ENCODE measurements around the gene GNAI3. TPM values are rescaled to one million over a fixed set of nuclear protein-coding genes. Genes with fewer than 3 reads are reported as not detected.

The GNAI3 gene
- total RNA-seq, 4 donors from 2014 or later, result 5.9 to 7.2 (median 6.6) TPM

- Histone ChIP-seq H3K4me3 (no peak overlapping the region), H3K9me3 (no peaks in the 10 kb centered on the region), H3K36me3 (no peaks in the 10 kb centered on the region), H3K4me1 (peaks cover 13 to 18% (median 16%) of the 10 kb centered on the region in 4 donors), H3K27me3 (peaks cover 0 to 5% (median 0%) of the 10 kb centered on the region in 4 donors), H3K27ac (replicated peaks in 1 of 4) (no peak overlapping the region)
- 89% methylated on average over 7 of the region's 9 CpGs for WGBS
- DNase-seq (ENCODE audit: extremely low spot score), result no peak
- TF ChIP-seq CTCF (IDR thresholded peaks at IDR 0.05), result no peak
- TF ChIP-seq EP300 (IDR thresholded peaks at IDR 0.05), result no peak
- no peak for TF ChIP-seq POLR2A (IDR thresholded peaks at IDR 0.05; ENCODE audit: low read depth)
- TF ChIP-seq POLR2AphosphoS5 (IDR thresholded peaks at IDR 0.05), result no peak
- intact Hi-C loops (cut with DNase I), result no loop called here
Observed at GRCh38 chr1:109538827-109539555, 9.4 kb upstream of the GNAI3 start.

- TF ChIP-seq POLR2A (IDR thresholded peaks at IDR 0.05; ENCODE audit: low read depth) (no peak), EP300 (IDR thresholded peaks at IDR 0.05) (no peak), CTCF (IDR thresholded peaks at IDR 0.05) (no peak), POLR2AphosphoS5 (IDR thresholded peaks at IDR 0.05) (no peak)
- 68% methylated on average over 4 of the region's 7 CpGs for WGBS
- Histone ChIP-seq H3K4me3 (no peak within 1 kb of the TSS), H3K27me3 (peaks cover 0 to 5% (median 0%) of the 10 kb centered on the region in 4 donors), H3K4me1 (peaks cover 13 to 18% (median 16%) of the 10 kb centered on the region in 4 donors), H3K36me3 (no peaks in the 10 kb centered on the region), H3K9me3 (no peaks in the 10 kb centered on the region), H3K27ac (replicated peaks in 1 of 4) (no peak within 1 kb of the TSS)
- intact Hi-C loops (cut with DNase I), result loop anchor here (5.0 to 10.0 kb wide), 2 partner anchors 218 to 445 kb away; partner anchors contain the start of gene AHCYL1
- no peak for DNase-seq (ENCODE audit: extremely low spot score)
Observed at GRCh38 chr1:109539676-109540075, 8.7 kb upstream of the GNAI3 start, which contains the start of gene GPR61. Gene GPR61, plus strand, starts transcription at chr1:109539872. Its CDS starts 3,151 bp downstream, at chr1:109543023.

- no peak overlapping the region for H3K4me3 ChIP-seq
- H3K27me3 ChIP-seq, result peaks cover 0 to 5% (median 0%) of the 10 kb centered on the region in 4 donors
- peaks cover 7 to 8% (median 8%) of the 10 kb centered on the region in 4 donors for H3K4me1 ChIP-seq
- H3K27ac ChIP-seq (replicated peaks in 1 of 4), result no peak overlapping the region
- TF ChIP-seq EP300 (IDR thresholded peaks at IDR 0.05) (no peak), POLR2A (IDR thresholded peaks at IDR 0.05; ENCODE audit: low read depth) (no peak), POLR2AphosphoS5 (IDR thresholded peaks at IDR 0.05) (no peak), CTCF (IDR thresholded peaks at IDR 0.05) (no peak)
- no peak for DNase-seq (ENCODE audit: extremely low spot score)
- WGBS, result 93% methylated on average over 3 of the region's 3 CpGs
- no peaks in the 10 kb centered on the region for H3K36me3 ChIP-seq
- intact Hi-C loops (cut with DNase I), result loop anchor here (5.0 to 10.0 kb wide), 2 partner anchors 216 to 444 kb away; partner anchors contain the start of gene AHCYL1
- H3K9me3 ChIP-seq, result no peaks in the 10 kb centered on the region
Observed at GRCh38 chr1:109541102-109541501, 7.3 kb upstream of the GNAI3 start.

GRCh38 chr1:109542657-109543056 lies 5.8 kb upstream of the GNAI3 start:
- H3K27ac ChIP-seq (replicated peaks in 1 of 4), result no peak overlapping the region
- 82% methylated on average over 7 of the region's 10 CpGs for WGBS
- intact Hi-C loops (cut with DNase I), result loop anchor here (5.0 to 10.0 kb wide), 2 partner anchors 215 to 442 kb away; partner anchors contain the start of gene AHCYL1
- H3K27me3 ChIP-seq, result peaks cover 0 to 5% (median 0%) of the 10 kb centered on the region in 4 donors
- H3K9me3 ChIP-seq, result no peaks in the 10 kb centered on the region
- TF ChIP-seq EP300 (IDR thresholded peaks at IDR 0.05) (no peak), POLR2A (IDR thresholded peaks at IDR 0.05; ENCODE audit: low read depth) (no peak), CTCF (IDR thresholded peaks at IDR 0.05) (no peak), POLR2AphosphoS5 (IDR thresholded peaks at IDR 0.05) (no peak)
- peaks cover 12 to 13% (median 13%) of the 10 kb centered on the region in 4 donors for H3K4me1 ChIP-seq
- H3K36me3 ChIP-seq, result no peaks in the 10 kb centered on the region
- H3K4me3 ChIP-seq, result no peak overlapping the region
- DNase-seq (ENCODE audit: extremely low spot score), result no peak

All from esophagus muscularis mucosa (tissue), 4 donors.